Body of pancreas (tissue), 4 donors: ENCODE results near the gene ZKSCAN4.

Experiments
- CTCF ChIP-seq, 7 experiments: fragments of 450-650 bp in 4 of 7; fragments of 200-600 bp in 3 of 7; sonication (generic) in 3 of 7; IDR thresholded peaks; one replicate each; pipeline ENCODE4 v1.5.1; 2016 to 2019; ENCODE audit warnings: antibody characterized with exemption in 7 of 7
- POLR2A ChIP-seq, 3 donors: fragments of 450-650 bp; IDR thresholded peaks; one replicate each; pipeline ENCODE4 v1.6.1; 2016; ENCODE audit warnings: antibody characterized with exemption in 3 of 3, mild to moderate bottlenecking in 2 of 3

DNA sequence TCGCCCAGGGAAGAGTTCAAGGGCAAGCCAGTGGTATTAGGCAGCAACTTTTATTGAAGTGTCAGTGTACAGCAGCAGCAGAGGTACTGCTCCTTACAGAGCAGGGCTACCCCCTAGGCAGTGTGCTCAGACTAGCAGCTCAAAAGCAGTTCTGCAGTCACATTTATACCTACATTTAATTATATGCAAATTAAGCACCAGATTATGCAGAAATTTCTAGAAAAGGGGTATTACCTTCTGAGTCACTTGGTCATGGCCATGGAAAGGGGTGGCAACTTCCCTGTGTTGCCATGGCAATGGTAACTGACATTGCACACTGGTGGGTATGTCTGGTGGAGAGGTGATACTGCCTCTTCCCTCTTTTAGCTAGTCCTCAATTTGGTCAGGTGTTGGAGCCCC lies 2.1 kb upstream of the ZKSCAN4 start:
- TF ChIP-seq CTCF (IDR thresholded peaks at IDR 0.05) (no peak), POLR2A (IDR thresholded peaks at IDR 0.05) (no peak)
